SW480 (cell line): ENCODE results near the gene FAM219B.
"Not testable (repeated sequence)": the region's sequence is repeated elsewhere in the genome, so short reads cannot be mapped to it uniquely, and the experiment has no call there.

ENCODE experiments used
- DNase-seq: peaks from one replicate; pipeline ENCODE4 v3.0.0-alpha.2; 2016; ENCODE audit warnings: low spot score

Gene FAM219B, protein sequence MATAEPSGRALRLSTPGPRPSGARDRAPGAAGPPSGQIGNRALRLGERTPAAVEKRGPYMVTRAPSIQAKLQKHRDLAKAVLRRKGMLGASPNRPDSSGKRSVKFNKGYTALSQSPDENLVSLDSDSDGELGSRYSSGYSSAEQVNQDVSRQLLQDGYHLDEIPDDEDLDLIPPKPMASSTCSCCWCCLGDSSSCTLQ

DNA sequence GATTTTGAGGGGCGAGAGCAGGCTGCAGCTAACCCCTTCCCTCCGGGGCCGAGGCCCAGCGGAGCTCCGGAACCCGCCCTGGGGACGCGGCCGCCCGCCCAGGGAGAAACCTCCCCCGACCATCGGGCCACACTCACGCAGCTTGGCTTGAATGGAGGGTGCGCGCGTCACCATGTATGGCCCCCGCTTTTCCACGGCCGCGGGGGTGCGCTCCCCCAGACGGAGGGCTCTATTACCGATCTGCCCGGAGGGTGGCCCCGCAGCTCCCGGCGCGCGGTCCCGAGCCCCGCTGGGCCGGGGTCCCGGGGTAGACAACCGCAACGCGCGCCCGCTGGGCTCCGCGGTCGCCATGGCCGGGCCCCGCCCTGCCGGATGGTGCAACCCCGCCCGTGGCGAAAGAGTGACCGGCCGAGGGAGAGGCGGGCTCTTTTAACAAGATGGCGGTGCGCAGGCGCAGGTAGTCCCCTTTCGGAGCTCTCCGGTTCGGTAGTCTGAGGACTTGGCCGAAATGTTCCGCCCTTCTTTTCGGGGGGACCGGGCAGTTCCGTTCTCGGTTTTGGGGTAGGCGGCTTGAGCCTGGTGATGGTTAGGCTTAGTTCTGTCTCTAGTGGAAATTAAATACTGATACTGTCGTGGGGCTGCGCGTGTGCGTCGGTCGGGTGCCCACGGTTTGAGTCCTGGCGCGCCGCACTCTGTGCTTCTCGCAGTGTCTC is at the start of gene FAM219B:
Gene FAM219B, minus strand, starts transcription at position 402 of the 713 bp plus-strand sequence. Its CDS starts 51 bp downstream, at position 351.
- peak; percentile 84 for DNase-seq

GRCh38 chr15:74955796-74956647 is 49.4 kb upstream of the FAM219B start:
- DNase-seq: peak; percentile 79

GRCh38 chr15:74955017-74955416 is 48.4 kb upstream of the FAM219B start:
- no peak for DNase-seq

DNA sequence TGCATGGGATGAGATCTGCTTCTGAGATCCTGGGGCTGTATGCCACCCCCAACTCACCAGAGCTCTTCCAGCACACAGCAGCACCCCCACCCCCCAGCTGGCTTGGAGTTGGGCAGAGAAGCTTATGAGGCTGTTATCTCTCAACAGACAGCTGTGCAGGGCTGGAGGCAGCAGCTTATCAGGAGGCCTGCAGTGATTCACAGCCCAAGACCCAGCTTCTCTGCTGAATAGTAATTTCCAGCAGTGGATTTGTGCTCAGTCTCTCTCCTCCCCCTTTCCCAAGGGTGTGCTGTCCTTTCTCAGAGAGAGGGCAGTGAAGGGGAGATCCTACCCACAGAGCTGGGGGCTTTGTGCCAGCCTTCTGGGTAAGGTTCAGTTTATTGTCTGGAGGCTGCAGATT is 47.9 kb upstream of the FAM219B start:
- no peak for DNase-seq

- no peak for DNase-seq
Observed at GRCh38 chr15:74951006-74951405, 44.4 kb upstream of the FAM219B start.

GRCh38 chr15:74950078-74950908 is 43.6 kb upstream of the FAM219B start:
- peak; percentile 63 for DNase-seq

- DNase-seq: peak; percentile 94
Observed at GRCh38 chr15:74937590-74938371, 31.1 kb upstream of the FAM219B start, which contains the start of gene COX5A. TSS of gene COX5A (minus strand) at chr15:74938073. CDS start at chr15:74938014, 59 bp downstream.

GRCh38 chr15:74937272-74937589 is 30.6 kb upstream of the FAM219B start:
- DNase-seq: peak; percentile 34

GRCh38 chr15:74935193-74935592 is 28.5 kb upstream of the FAM219B start:
- DNase-seq: not testable (repeated sequence)

DNA sequence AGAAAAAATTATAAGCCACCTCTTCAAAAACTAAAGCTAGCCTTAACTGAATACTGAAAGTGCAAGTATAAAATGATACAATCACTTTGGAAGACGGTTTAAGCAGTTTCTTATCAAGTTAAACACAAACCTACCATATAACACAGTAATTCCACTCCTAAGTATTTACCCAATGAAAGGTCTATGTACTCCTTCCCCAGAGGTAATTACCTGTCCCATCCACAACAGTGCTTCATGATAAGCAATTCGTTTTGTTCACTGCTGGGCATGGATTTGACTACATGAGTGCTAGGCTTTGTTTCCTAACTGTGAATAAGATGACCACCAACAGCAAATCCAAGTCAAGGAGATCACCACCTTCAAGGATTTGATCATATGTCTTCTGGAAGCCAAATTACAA is 26.9 kb upstream of the FAM219B start:
- DNase-seq: no peak

DNA sequence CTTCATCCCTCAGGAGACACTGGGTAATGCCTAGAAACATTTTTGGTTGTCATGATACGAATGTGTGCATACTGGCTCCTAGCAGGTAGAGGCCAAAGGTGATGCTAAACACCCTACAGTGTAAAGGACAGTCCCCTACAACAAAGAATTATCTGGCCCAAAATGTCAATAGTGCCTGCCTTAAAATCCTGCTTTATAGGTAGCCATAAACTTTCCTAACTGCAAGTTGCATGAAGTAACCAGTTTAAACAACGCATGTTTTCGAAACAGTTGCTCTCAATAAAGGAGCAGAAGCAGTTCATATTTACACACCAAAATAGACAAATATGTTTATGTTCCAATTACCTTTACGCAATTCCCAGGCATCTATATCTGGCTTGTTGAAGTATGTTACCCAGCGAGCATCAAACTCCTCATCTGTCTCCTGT is 22.1 kb upstream of the FAM219B start:
- DNase-seq: no peak

DNA sequence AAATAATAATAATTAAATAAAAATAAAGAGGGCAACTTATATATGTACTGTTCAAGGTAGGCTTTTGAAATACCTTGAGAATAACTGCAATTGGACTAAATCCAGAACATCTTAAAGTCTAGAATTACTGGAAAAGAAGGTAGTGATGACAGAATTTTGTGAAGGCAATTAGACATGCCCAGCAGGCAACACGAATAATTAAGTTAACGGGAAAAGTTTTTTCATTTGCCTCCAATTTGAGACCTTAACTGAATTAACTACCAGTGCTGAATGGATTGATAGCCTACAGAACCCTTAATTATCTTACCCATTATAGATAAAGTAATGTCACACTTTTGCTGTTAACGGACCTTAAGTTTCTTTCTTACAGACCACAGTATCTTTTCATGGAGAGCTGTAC is 17.9 kb upstream of the FAM219B start:
- no peak for DNase-seq

DNA sequence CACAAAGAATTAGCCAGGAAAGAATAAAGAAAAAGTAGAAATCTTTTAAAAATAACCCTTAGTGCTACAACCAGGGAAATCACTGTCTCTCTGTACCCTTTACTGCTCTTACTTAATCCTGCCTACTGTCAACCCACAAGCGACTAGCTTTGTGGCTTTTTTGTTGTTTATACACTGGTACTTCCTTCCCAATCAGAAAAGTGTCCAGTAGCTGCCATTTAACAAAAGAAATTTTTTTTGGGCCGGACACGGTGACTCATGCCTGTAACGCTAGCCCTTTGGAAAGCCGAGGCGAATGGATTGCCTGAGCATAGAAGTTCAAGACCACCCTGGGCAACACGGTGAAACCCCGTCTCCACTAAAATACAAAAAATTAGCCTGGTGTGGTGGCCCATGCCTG is 13.8 kb upstream of the FAM219B start:
- no peak for DNase-seq

DNA sequence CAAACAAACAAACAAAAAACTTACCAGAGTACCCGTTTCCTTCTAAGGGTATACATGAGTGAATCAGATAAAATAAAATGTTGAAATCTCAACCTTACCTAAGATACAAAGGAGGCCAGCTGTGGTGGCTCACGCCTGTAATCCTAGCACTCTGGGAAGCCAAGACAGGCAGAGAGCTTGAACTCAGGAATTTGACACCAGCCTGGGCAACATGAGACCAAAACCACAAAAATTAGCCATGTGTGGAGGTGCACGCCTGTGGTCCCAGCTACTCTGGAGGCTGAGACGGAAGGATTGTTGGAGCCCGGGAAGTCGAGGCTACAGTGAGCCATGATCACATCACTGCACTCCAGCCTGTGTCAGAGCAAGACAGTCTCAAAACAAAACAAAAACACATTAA is 11.0 kb upstream of the FAM219B start:
- no peak for DNase-seq

- DNase-seq: not testable (repeated sequence)
Observed at GRCh38 chr15:74913799-74914198, 7.1 kb upstream of the FAM219B start.

DNA sequence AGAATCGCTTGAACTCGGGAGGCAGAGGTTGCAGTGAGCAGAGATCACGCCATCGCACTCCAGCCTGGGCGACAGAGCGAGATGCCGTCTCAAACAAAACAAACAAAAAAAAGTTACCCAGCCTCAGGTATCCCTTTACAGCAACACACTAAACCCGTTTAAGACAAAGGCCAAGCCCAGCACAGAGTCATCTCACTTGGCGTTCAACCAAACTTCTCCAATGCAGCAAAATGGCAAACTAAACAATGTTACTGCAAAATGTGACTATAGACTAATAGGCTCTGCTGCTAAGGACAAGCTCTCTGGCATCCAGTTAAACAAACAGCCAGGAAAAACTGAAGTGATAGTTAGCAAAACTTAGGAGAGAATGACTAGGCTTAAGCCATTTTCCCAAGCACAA is 6.4 kb upstream of the FAM219B start:
- DNase-seq: no peak

GRCh38 chr15:74908635-74909034 is 2.0 kb upstream of the FAM219B start:
- DNase-seq: no peak

GRCh38 chr15:74907163-74907870 is 666 bp upstream of the FAM219B start:
- no peak for DNase-seq

DNA sequence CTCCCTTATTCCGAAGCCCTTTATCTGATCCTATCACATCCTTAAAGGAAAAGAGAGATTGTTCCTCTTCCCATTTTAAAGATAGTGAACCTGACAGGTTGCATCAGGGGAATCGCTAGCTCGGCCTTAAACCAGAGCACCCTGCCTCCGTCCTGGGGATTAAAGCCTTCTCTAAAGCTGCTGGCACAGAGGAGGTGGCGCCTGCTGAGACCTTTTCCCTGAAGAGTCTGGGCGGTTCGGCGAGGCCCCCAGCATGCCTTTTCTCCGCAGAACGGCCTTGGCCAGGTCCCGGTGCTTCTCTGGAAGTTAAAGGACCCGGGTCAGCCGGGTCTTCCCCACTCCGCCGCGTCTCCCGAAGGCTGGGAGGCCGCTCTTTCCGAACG is 593 bp downstream of the FAM219B start:
- DNase-seq: peak; percentile 28

GRCh38 chr15:74904190-74904805 is 2.4 kb downstream of the FAM219B start:
- no peak for DNase-seq
